ENCODE data around the gene HIBCH. TPM values are rescaled to one million over a fixed set of nuclear protein-coding genes. Genes with fewer than 3 reads are reported as not detected.

The HIBCH gene
- total and polyA plus RNA-seq, 2 donors: 18.7 to 31.3 TPM

- H3K9me3 ChIP-seq (ENCODE audit: control insufficient read depth in 2 of 2, insufficient read depth in 1 of 2, low read length in 1 of 2): no peaks in the 10 kb centered on the region
- no peaks in the 10 kb centered on the region for H3K27me3 ChIP-seq (ENCODE audit: control insufficient read depth in 2 of 2, insufficient read depth in 1 of 2, low read length in 1 of 2)
- no peak overlapping the region for H3K27ac ChIP-seq (ENCODE audit: low read depth in 1 of 2, low read length in 1 of 2)
- DNase-seq (ENCODE audit: low read depth in 6 of 9, low spot score in 9 of 9): no peak
- no peak overlapping the region for H3K4me3 ChIP-seq (ENCODE audit: low read length in 2 of 2)
- no peaks in the 10 kb centered on the region for H3K36me3 ChIP-seq (ENCODE audit: control insufficient read depth in 2 of 2, insufficient read depth in 2 of 2, low read length in 1 of 2)
- peaks cover 0 to 4% of the 10 kb centered on the region in 2 donors for H3K4me1 ChIP-seq (ENCODE audit: control insufficient read depth in 2 of 2, insufficient read depth in 2 of 2, low read length in 2 of 2)
These were observed 30.7 kb upstream of the HIBCH start for GRCh38 chr2:190350371-190350770.

GRCh38 chr2:190344276-190344827, 24.7 kb upstream of the HIBCH start:
- no peaks in the 10 kb centered on the region for H3K36me3 ChIP-seq (ENCODE audit: control insufficient read depth in 2 of 2, insufficient read depth in 2 of 2, low read length in 1 of 2)
- peaks cover 9 to 14% of the 10 kb centered on the region in 2 donors for H3K4me1 ChIP-seq (ENCODE audit: control insufficient read depth in 2 of 2, insufficient read depth in 2 of 2, low read length in 2 of 2)
- peak overlapping the region in 1 of 2 donors; percentile 92 for H3K27ac ChIP-seq (ENCODE audit: low read depth in 1 of 2, low read length in 1 of 2)
- peaks cover 0 to 9% of the 10 kb centered on the region in 2 donors for H3K27me3 ChIP-seq (ENCODE audit: control insufficient read depth in 2 of 2, insufficient read depth in 1 of 2, low read length in 1 of 2)
- peak in 1 of 9 donors; percentile 33 for DNase-seq (ENCODE audit: low read depth in 6 of 9, low spot score in 9 of 9)
- H3K4me3 ChIP-seq (ENCODE audit: low read length in 2 of 2): peak overlapping the region; percentile 43 to 50
- no peaks in the 10 kb centered on the region for H3K9me3 ChIP-seq (ENCODE audit: control insufficient read depth in 2 of 2, insufficient read depth in 1 of 2, low read length in 1 of 2)
- WGBS: 11% methylated on average over 7 of the region's 7 CpGs

GRCh38 chr2:190343536-190344275, 24.1 kb upstream of the HIBCH start, which contains the start of gene INPP1:
INPP1 (plus strand) TSS chr2:190343589; CDS start chr2:190360103, 16,514 bp downstream.
- H3K4me1 ChIP-seq (ENCODE audit: control insufficient read depth in 2 of 2, insufficient read depth in 2 of 2, low read length in 2 of 2): peaks cover 9 to 14% of the 10 kb centered on the region in 2 donors
- H3K36me3 ChIP-seq (ENCODE audit: control insufficient read depth in 2 of 2, insufficient read depth in 2 of 2, low read length in 1 of 2): no peaks in the 10 kb centered on the region
- peak within 1 kb of the TSS; percentile 43 to 50 for H3K4me3 ChIP-seq (ENCODE audit: low read length in 2 of 2)
- under 1% methylated on average over 99 of the region's 99 CpGs for WGBS
- peak within 1 kb of the TSS; percentile 55 to 92 for H3K27ac ChIP-seq (ENCODE audit: low read depth in 1 of 2, low read length in 1 of 2)
- peaks cover 0 to 9% of the 10 kb centered on the region in 2 donors for H3K27me3 ChIP-seq (ENCODE audit: control insufficient read depth in 2 of 2, insufficient read depth in 1 of 2, low read length in 1 of 2)
- no peaks in the 10 kb centered on the region for H3K9me3 ChIP-seq (ENCODE audit: control insufficient read depth in 2 of 2, insufficient read depth in 1 of 2, low read length in 1 of 2)
- DNase-seq (ENCODE audit: low read depth in 6 of 9, low spot score in 9 of 9): peak in 3 of 9 donors; percentile 24 to 60 (median 35)

- DNase-seq (ENCODE audit: low read depth in 6 of 9, low spot score in 9 of 9): peak in 1 of 9 donors; percentile 38
- no peaks in the 10 kb centered on the region for H3K36me3 ChIP-seq (ENCODE audit: control insufficient read depth in 2 of 2, insufficient read depth in 2 of 2, low read length in 1 of 2)
- H3K4me3 ChIP-seq (ENCODE audit: low read length in 2 of 2): peak overlapping the region; percentile 2 to 50
- H3K4me1 ChIP-seq (ENCODE audit: control insufficient read depth in 2 of 2, insufficient read depth in 2 of 2, low read length in 2 of 2): peaks cover 9 to 14% of the 10 kb centered on the region in 2 donors
- peak overlapping the region; percentile 38 to 75 for H3K27ac ChIP-seq (ENCODE audit: low read depth in 1 of 2, low read length in 1 of 2)
- H3K27me3 ChIP-seq (ENCODE audit: control insufficient read depth in 2 of 2, insufficient read depth in 1 of 2, low read length in 1 of 2): peaks cover 0 to 9% of the 10 kb centered on the region in 2 donors
- no peaks in the 10 kb centered on the region for H3K9me3 ChIP-seq (ENCODE audit: control insufficient read depth in 2 of 2, insufficient read depth in 1 of 2, low read length in 1 of 2)
- 45% methylated on average over 10 of the region's 10 CpGs for WGBS
These were observed 23.5 kb upstream of the HIBCH start for GRCh38 chr2:190343089-190343535.

- Histone ChIP-seq H3K36me3 (ENCODE audit: control insufficient read depth in 2 of 2, insufficient read depth in 2 of 2, low read length in 1 of 2) (no peaks in the 10 kb centered on the region), H3K27me3 (ENCODE audit: control insufficient read depth in 2 of 2, insufficient read depth in 1 of 2, low read length in 1 of 2) (peaks cover 0 to 9% of the 10 kb centered on the region in 2 donors), H3K27ac (ENCODE audit: low read depth in 1 of 2, low read length in 1 of 2) (peak overlapping the region in 1 of 2 donors; percentile 43), H3K9me3 (ENCODE audit: control insufficient read depth in 2 of 2, insufficient read depth in 1 of 2, low read length in 1 of 2) (no peaks in the 10 kb centered on the region), H3K4me1 (ENCODE audit: control insufficient read depth in 2 of 2, insufficient read depth in 2 of 2, low read length in 2 of 2) (peaks cover 9 to 14% of the 10 kb centered on the region in 2 donors), H3K4me3 (ENCODE audit: low read length in 2 of 2) (no peak overlapping the region)
- no peak for DNase-seq (ENCODE audit: low read depth in 6 of 9, low spot score in 9 of 9)
- 77% methylated on average over 4 of the region's 4 CpGs for WGBS
These were observed 23.0 kb upstream of the HIBCH start for GRCh38 chr2:190342611-190343010.

GRCh38 chr2:190340369-190340768, 20.7 kb upstream of the HIBCH start:
- peaks cover 9 to 14% of the 10 kb centered on the region in 2 donors for H3K4me1 ChIP-seq (ENCODE audit: control insufficient read depth in 2 of 2, insufficient read depth in 2 of 2, low read length in 2 of 2)
- no peak for DNase-seq (ENCODE audit: low read depth in 6 of 9, low spot score in 9 of 9)
- H3K36me3 ChIP-seq (ENCODE audit: control insufficient read depth in 2 of 2, insufficient read depth in 2 of 2, low read length in 1 of 2): no peaks in the 10 kb centered on the region
- 90% methylated on average over 2 of the region's 2 CpGs for WGBS
- peaks cover 0 to 9% of the 10 kb centered on the region in 2 donors for H3K27me3 ChIP-seq (ENCODE audit: control insufficient read depth in 2 of 2, insufficient read depth in 1 of 2, low read length in 1 of 2)
- no peaks in the 10 kb centered on the region for H3K9me3 ChIP-seq (ENCODE audit: control insufficient read depth in 2 of 2, insufficient read depth in 1 of 2, low read length in 1 of 2)
- no peak overlapping the region for H3K27ac ChIP-seq (ENCODE audit: low read depth in 1 of 2, low read length in 1 of 2)
- no peak overlapping the region for H3K4me3 ChIP-seq (ENCODE audit: low read length in 2 of 2)

- Histone ChIP-seq H3K9me3 (ENCODE audit: control insufficient read depth in 2 of 2, insufficient read depth in 1 of 2, low read length in 1 of 2) (no peaks in the 10 kb centered on the region), H3K36me3 (ENCODE audit: control insufficient read depth in 2 of 2, insufficient read depth in 2 of 2, low read length in 1 of 2) (no peaks in the 10 kb centered on the region), H3K4me1 (ENCODE audit: control insufficient read depth in 2 of 2, insufficient read depth in 2 of 2, low read length in 2 of 2) (peaks cover 8 to 12% of the 10 kb centered on the region in 2 donors), H3K4me3 (ENCODE audit: low read length in 2 of 2) (no peak overlapping the region), H3K27me3 (ENCODE audit: control insufficient read depth in 2 of 2, insufficient read depth in 1 of 2, low read length in 1 of 2) (peaks cover 0 to 9% of the 10 kb centered on the region in 2 donors), H3K27ac (ENCODE audit: low read depth in 1 of 2, low read length in 1 of 2) (no peak overlapping the region)
- 95% methylated on average over 1 of the region's 1 CpG for WGBS
- DNase-seq (ENCODE audit: low read depth in 6 of 9, low spot score in 9 of 9): no peak
These were observed 19.8 kb upstream of the HIBCH start for GRCh38 chr2:190339394-190339793.

GRCh38 chr2:190338453-190338852, 18.8 kb upstream of the HIBCH start:
- H3K4me3 ChIP-seq (ENCODE audit: low read length in 2 of 2): no peak overlapping the region
- no peaks in the 10 kb centered on the region for H3K36me3 ChIP-seq (ENCODE audit: control insufficient read depth in 2 of 2, insufficient read depth in 2 of 2, low read length in 1 of 2)
- H3K9me3 ChIP-seq (ENCODE audit: control insufficient read depth in 2 of 2, insufficient read depth in 1 of 2, low read length in 1 of 2): no peaks in the 10 kb centered on the region
- no peak for DNase-seq (ENCODE audit: low read depth in 6 of 9, low spot score in 9 of 9)
- H3K4me1 ChIP-seq (ENCODE audit: control insufficient read depth in 2 of 2, insufficient read depth in 2 of 2, low read length in 2 of 2): peaks cover 4 to 8% of the 10 kb centered on the region in 2 donors
- H3K27me3 ChIP-seq (ENCODE audit: control insufficient read depth in 2 of 2, insufficient read depth in 1 of 2, low read length in 1 of 2): peaks cover 0 to 3% of the 10 kb centered on the region in 2 donors
- H3K27ac ChIP-seq (ENCODE audit: low read depth in 1 of 2, low read length in 1 of 2): no peak overlapping the region
- 95% methylated on average over 1 of the region's 1 CpG for WGBS

- WGBS: 97% methylated on average over 2 of the region's 2 CpGs
- Histone ChIP-seq H3K4me3 (ENCODE audit: low read length in 2 of 2) (no peak overlapping the region), H3K27ac (ENCODE audit: low read depth in 1 of 2, low read length in 1 of 2) (no peak overlapping the region), H3K4me1 (ENCODE audit: control insufficient read depth in 2 of 2, insufficient read depth in 2 of 2, low read length in 2 of 2) (no peaks in the 10 kb centered on the region), H3K36me3 (ENCODE audit: control insufficient read depth in 2 of 2, insufficient read depth in 2 of 2, low read length in 1 of 2) (no peaks in the 10 kb centered on the region), H3K27me3 (ENCODE audit: control insufficient read depth in 2 of 2, insufficient read depth in 1 of 2, low read length in 1 of 2) (no peaks in the 10 kb centered on the region), H3K9me3 (ENCODE audit: control insufficient read depth in 2 of 2, insufficient read depth in 1 of 2, low read length in 1 of 2) (no peaks in the 10 kb centered on the region)
- no peak for DNase-seq (ENCODE audit: low read depth in 6 of 9, low spot score in 9 of 9)
These were observed 16.8 kb upstream of the HIBCH start for GRCh38 chr2:190336420-190336819.
